GM15510 (cell line): ENCODE measurements around the gene SPRN.

Source experiments
- POLR2A ChIP-seq: IDR thresholded peaks from 3 replicates; pipeline ENCODE4 v1.6.1; 2011; ENCODE audit warnings: borderline replicate concordance; ENCODE audit not compliant: insufficient read length; ENCODE audit errors: extremely low read depth

The SPRN gene

GRCh38 chr10:133458710-133459453, 34.5 kb upstream of the SPRN start:
- no peak for TF ChIP-seq POLR2A

DNA sequence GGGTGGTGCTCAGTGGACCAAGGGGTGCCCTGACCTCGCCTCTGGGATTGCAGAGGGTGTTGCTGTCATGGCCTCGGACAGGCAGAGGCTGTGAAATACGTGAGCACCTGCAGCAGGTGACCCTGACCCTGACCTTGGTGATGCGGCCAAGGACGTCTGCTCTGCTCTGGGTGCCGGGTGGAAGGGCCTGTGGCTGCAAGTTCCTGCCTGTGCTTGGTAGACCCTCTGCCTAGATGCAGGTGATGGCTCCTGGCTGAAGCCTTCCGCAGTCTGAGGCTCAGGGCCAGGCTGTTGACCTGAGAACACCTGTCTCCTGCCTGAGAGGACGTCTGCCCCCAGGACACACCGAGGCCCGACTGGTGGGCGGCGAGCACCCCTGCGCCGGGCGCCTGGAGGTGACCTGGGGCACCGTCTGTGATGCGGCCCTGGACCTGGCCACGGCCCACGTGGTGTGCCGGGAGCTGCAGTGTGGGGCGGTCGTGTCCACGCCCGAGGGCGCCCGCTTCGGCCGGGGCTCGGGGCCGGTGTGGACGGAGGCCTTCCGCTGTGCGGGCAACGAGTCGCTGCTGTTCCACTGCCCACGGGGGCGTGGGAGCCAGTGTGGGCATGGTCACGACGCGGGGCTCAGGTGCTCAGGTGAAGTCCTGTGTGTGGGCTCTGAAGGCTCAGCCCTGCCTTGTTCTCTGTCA, 33.7 kb upstream of the SPRN start:
- no peak for TF ChIP-seq POLR2A

DNA sequence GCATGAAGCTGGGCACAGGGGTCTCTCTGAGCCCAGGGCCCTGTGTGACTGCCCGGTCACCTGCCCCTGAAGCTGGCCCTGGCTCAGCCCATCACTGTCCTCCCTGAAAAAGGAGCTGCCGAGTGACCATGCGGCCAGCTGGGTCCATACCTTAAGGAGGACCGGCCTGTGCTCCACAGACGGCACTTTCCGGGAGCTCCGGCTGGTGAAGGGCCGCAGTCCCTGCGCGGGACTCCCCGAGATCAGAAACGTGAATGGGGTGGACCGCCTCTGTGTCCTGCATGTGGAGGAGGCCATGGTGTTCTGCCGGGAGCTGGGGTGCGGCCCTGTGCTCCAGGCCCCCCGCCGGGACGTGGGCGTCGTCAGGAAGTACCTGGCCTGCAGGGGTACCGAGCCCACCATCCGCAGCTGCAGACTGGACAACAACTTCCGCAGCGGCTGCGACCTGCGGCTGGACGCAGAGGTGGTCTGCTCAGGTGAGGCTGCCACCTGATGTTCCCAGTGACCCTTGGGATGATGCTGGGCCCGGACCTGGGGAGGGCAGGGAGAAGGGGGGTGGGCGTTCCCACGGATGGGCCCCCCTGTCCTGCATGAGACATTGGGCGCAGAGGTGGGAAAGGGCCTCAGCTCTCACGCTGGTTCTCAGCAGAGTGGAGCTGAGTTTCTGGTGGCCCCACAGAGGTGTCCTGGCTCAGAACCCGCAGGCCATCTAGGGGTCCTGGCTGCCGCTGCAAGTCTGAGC, 32.8 kb upstream of the SPRN start:
- no peak for TF ChIP-seq POLR2A

GRCh38 chr10:133456041-133456951, 31.9 kb upstream of the SPRN start:
- TF ChIP-seq POLR2A: no peak

DNA sequence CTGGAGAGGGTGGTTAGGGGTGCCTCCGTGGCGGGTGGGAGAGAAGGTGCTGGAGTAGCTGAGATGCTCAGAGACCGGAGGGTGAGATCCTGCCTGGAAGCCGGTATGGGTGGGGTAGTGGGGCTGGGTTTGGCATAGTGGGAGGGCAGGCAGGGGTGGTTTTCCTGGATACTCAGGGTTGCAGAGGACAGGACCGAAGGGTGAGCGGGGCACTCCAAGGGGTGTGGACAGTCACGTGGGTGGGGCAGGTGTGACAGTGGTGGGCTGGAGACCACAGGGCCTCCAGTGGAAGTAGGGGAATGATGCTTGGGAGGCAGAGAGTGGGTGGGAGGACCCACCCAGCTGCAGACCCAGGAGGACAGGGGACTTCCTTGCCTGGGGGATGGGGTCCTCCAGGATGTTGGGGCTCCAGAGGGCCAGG, 31.2 kb upstream of the SPRN start:
- TF ChIP-seq POLR2A: no peak

- TF ChIP-seq POLR2A: no peak
These were observed 30.8 kb upstream of the SPRN start for GRCh38 chr10:133455196-133455595.

- TF ChIP-seq POLR2A: no peak
These were observed 29.9 kb upstream of the SPRN start for GRCh38 chr10:133454204-133454893.

DNA sequence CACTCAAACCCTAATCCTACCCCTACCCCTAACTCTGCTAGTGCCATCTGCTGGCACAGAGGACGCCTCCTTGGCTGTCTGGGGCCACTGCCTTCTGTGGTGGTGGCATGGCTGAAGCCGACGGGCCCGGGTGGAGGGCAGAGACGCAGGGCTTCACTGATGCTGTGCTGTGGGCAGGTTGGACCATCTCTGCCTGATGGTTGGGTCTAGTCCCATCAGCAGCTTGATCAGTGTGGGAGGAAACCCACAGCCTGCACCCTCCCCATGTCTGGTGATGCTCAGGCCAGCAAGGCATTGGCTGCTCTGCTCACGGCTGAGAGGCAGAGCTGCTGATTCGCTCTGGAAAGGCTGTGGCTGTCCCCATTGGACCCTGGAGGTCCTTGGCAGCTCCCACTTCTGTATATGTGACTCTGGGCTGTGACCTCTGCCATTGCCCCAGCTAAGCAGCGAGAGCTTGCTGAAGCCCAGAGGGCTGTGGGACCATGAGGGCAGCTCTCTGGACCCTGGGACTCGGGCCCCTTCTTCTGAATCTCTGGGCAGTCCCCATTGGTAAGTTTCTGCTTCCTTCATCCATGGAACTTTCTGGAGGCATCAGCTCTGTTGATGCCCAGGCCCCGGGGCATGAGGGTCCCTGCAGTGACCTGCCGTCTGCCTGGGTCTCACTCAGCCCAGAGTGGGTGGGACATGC, 29.2 kb upstream of the SPRN start, which contains the start of gene SCART1:
Gene SCART1, plus strand, starts transcription at position 430 of the 688 bp plus-strand sequence. Its CDS starts 53 bp downstream, at position 483.
- no peak for TF ChIP-seq POLR2A

- TF ChIP-seq POLR2A: no peak
These were observed 28.0 kb upstream of the SPRN start for GRCh38 chr10:133452453-133452852.

GRCh38 chr10:133451346-133451745, 26.9 kb upstream of the SPRN start:
- no peak for TF ChIP-seq POLR2A

DNA sequence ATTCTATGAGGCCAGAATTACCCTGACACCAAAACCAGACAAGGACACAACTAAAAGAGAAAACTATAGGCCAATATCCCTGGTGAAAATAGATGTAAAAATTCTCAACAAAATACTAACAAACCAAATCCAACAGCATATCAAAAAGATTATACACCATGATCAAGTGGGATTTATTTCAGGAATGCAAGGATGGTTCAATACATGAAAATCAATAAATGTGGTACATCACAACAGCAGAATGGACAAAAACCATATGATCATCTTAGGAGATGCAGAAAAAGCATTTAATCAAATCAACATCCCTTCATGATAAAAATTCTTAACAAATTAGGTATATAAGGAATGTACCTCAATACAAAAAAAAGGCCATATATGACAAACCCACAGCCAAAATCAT, 23.7 kb upstream of the SPRN start:
- no peak for TF ChIP-seq POLR2A

GRCh38 chr10:133446979-133447378, 22.6 kb upstream of the SPRN start:
- TF ChIP-seq POLR2A: no peak
